Pericardium fibroblast (primary cell): ENCODE measurements around the gene PLEK2. TPM values are rescaled to one million over a fixed set of nuclear protein-coding genes. Genes with fewer than 3 reads are reported as not detected.

Source experiments
- total RNA-seq: library from RNA; depleted of rRNA; stranded (reverse); fragments of >200 nt; gene quantifications from 2 replicates; pipeline ENCODE4 v1.2.3, GENCODE V29; 2015

PLEK2 gene
- total RNA-seq: 2.6 and 3.2 TPM in 2 replicates

DNA sequence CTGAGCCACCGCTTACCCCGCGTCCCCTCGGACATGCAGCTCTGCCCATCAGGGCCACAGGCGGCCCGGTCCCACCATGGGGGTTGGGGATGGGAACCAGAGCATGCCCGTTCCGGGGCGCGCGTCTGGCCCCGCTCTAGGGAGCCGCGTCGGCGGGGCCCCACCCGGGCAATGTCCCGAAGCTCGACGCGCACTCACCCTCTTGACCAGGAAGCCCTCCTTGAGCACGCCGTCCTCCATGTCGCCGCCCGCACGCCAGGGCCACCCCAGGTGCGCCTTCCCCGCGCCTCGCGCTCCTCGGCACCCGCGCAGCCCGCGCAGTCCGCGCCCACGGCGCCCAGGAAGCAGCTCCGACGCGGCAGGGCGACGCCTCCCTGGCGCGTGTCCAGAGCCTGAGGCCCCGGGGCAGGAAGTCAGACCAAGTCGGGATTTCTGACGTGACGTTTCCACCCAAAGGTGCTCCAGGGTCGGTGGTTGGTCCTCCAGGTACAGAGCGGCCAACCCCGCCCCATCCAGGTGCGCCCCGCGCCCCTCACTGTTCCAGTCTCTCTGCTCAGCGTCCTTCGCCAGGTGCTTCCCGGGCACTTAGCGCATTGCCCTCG lies at the start of gene PLEK2:
Gene PLEK2 (minus strand): TSS at position 346 of the 602 bp plus-strand sequence. CDS start 106 bp downstream, at position 240.

GRCh38 chr14:67359775-67360469 lies 52.0 kb downstream of the PLEK2 start, which contains the start of the genes ATP6V1D and EIF2S1:
Gene ATP6V1D (minus strand): TSS chr14:67359804. CDS start chr14:67359698, 106 bp downstream.
Gene EIF2S1 (plus strand): TSS chr14:67360328. CDS start chr14:67364768, 4,440 bp downstream.

Other genes with a start within 250 kb of the PLEK2 start
- not detected in 2 replicates for gene GARIN2, start 222.7 kb downstream of the PLEK2 start, total RNA-seq
- gene PALS1, start 170.7 kb downstream of the PLEK2 start, total RNA-seq: 6.6 and 12.4 TPM in 2 replicates
- 53.6 and 77.0 TPM in 2 replicates for gene ATP6V1D, start 52.4 kb downstream of the PLEK2 start, total RNA-seq
- gene EIF2S1, start 51.8 kb downstream of the PLEK2 start, total RNA-seq: 87.8 and 108 TPM in 2 replicates
- gene TMEM229B, start 76.6 kb upstream of the PLEK2 start, total RNA-seq: 0.12 and 1.8 TPM in 2 replicates
- under 0.01 and 0.58 TPM in 2 replicates for gene PLEKHH1, start 121.1 kb upstream of the PLEK2 start, total RNA-seq
- 11.9 and 12.2 TPM in 2 replicates for gene PIGH, start 188.1 kb upstream of the PLEK2 start, total RNA-seq
- 1.6 and 9.8 TPM in 2 replicates for gene ARG2, start 207.8 kb upstream of the PLEK2 start, total RNA-seq